Raji (cell line): ENCODE measurements around the gene GALNS.
A peak's percentile ranks its signal among the peaks of the same experiment; 100 is the strongest.

Experiments
- POLR2A ChIP-seq: IDR thresholded peaks from 2 replicates; pipeline ENCODE4 v1.6.1; 2011; ENCODE audit warnings: low read depth, low read length, control low read depth; ENCODE audit not compliant: insufficient read depth

Gene GALNS

GRCh38 chr16:88870608-88871348 lies 14.0 kb upstream of the GALNS start:
- TF ChIP-seq POLR2A: no peak

- no peak for TF ChIP-seq POLR2A
These were observed 12.9 kb upstream of the GALNS start for GRCh38 chr16:88869673-88869980.

- no peak for TF ChIP-seq POLR2A
These were observed 12.4 kb upstream of the GALNS start for GRCh38 chr16:88868974-88869672.

DNA sequence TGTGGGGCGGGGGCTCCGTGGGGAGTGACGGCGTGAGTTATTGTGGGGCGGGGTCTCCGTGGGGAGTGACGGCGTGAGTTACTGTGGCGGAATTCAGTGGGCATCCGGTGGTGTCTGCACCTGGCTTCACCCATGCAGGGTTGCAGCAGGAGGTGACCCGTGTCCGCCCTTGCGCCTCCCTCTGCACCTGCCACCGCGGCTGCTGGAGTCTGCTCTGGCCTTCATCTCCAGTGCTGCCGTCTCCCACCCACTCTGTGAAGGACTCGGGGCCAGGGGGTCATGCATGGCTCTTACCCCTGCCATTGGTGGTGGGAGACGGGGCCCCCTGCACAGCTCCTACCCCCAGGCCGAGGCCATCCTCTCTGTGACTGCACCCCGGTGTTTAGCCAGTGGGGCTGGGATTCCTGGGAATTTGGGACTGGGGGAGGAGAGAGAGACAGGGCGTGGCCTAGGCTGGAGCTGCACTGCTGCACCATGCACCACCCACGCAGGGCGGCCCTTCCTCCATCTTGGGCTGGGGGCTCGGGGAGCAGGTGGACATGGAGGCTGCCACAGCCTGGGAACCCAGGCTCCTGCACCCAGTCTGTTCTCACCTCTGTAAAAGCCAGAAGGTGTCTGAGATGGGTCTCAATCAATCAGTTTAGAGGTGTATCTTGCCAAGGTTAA lies 11.0 kb upstream of the GALNS start:
- TF ChIP-seq POLR2A: no peak

- no peak for TF ChIP-seq POLR2A
These were observed 9.6 kb upstream of the GALNS start, which contains the start of gene PABPN1L for GRCh38 chr16:88866151-88866920. Gene PABPN1L (minus strand): TSS chr16:88866660. CDS start chr16:88866606, 54 bp downstream.

DNA sequence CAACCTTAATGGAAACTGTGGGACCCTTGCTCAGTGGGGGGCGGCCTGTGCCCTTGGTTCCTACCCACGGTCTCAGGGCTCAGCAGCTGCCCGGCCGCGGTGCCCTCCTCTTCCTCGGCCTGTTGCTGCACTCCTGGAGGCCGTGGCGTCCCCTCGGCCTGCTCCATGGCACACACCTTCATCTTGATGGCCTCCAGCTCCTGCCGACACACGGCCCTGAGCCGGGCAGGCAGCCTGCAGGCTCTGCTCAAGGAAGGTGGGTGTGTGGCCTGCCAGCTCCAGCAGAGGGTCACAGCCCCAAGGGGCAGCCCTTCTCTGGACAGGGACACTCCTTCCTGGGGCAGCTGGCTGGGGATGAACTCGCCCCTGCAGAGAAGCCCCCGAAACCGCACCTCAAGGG lies 9.0 kb upstream of the GALNS start:
- no peak for TF ChIP-seq POLR2A

DNA sequence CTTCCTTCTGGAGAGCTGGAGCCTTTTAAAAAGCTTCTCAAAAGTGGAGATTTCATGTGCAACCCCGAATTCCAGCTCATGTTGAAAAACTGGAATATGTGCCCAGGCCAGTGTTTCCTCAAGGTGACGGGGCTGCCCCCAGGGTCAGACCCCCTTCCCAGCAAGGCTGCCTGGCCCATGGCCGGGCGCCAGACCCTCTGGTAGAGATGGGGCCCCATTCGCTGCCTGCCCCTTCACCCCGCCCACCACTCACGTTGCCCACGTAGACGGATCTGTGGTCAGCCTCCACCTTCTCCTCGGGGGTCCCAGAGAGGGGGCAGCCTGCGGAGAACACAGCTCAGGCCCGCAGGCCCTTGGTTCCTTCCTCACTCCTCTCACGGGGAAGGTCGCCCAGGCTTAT lies 8.6 kb upstream of the GALNS start:
- no peak for TF ChIP-seq POLR2A

DNA sequence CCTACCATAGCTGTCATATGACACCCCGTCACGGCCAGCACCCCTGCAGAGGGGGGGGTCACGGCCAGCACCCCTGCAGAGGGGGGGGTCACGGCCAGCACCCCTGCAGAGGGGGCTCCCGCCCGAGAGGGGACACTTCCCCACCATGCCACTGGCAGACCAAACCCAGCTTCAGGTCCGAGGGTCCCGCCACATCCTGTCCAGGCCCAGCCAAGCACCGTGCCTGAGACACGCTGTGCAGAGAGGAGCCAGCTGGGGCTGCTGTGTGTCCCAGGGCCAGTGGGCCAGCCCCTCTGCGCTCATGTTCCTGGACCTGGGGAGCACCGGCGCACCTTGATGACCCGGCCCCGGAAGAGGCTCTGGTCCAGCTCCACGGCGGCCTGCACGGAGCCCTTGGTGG lies 7.8 kb upstream of the GALNS start:
- TF ChIP-seq POLR2A: no peak

DNA sequence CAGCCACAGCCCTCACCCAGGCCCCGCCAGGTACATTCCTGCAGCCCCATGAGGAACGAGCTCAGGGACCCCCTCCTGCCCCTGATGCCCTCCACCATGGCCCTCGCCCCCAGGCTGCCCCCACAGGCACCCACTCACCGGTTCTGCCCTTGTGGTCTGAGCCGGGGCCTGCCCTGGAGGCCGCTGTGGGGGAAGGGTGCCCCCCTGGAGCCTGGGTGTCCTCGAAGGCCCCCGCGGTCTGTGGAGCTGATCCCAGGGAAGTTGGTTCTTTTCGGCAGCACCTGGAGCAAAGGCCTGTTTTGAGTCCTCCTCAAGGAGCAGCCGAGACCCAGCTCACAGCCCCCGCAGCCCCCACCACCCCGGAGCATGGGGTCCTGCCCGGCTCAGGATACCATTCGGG lies 7.4 kb upstream of the GALNS start:
- no peak for TF ChIP-seq POLR2A

- no peak for TF ChIP-seq POLR2A
These were observed 6.7 kb upstream of the GALNS start for GRCh38 chr16:88863426-88863825.

GRCh38 chr16:88862968-88863367 lies 6.2 kb upstream of the GALNS start:
- no peak for TF ChIP-seq POLR2A

- TF ChIP-seq POLR2A: no peak
These were observed 4.6 kb upstream of the GALNS start for GRCh38 chr16:88861359-88861758.

GRCh38 chr16:88859381-88860091 lies 2.8 kb upstream of the GALNS start:
- TF ChIP-seq POLR2A: no peak

GRCh38 chr16:88857728-88858339 lies 1.1 kb upstream of the GALNS start:
- peak; percentile 32; the same call in 1 of the 2 replicates for TF ChIP-seq POLR2A
